HG02759 (cell line): ENCODE results near the gene RNF212.
"Not testable (repeated sequence)": the region's sequence is repeated elsewhere in the genome, so short reads cannot be mapped to it uniquely, and the experiment has no call there.

Experiments
- ATAC-seq: cut with Tn5 transposase; IDR thresholded peaks from one replicate; pipeline ENCODE4 v1.9.1; 2021; ENCODE audit warnings: mild to moderate bottlenecking, moderate library complexity; ENCODE audit not compliant: unreplicated experiment

Gene RNF212, protein sequence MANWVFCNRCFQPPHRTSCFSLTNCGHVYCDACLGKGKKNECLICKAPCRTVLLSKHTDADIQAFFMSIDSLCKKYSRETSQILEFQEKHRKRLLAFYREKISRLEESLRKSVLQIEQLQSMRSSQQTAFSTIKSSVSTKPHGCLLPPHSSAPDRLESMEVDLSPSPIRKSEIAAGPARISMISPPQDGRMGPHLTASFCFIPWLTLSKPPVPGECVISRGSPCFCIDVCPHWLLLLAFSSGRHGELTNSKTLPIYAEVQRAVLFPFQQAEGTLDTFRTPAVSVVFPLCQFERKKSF

DNA sequence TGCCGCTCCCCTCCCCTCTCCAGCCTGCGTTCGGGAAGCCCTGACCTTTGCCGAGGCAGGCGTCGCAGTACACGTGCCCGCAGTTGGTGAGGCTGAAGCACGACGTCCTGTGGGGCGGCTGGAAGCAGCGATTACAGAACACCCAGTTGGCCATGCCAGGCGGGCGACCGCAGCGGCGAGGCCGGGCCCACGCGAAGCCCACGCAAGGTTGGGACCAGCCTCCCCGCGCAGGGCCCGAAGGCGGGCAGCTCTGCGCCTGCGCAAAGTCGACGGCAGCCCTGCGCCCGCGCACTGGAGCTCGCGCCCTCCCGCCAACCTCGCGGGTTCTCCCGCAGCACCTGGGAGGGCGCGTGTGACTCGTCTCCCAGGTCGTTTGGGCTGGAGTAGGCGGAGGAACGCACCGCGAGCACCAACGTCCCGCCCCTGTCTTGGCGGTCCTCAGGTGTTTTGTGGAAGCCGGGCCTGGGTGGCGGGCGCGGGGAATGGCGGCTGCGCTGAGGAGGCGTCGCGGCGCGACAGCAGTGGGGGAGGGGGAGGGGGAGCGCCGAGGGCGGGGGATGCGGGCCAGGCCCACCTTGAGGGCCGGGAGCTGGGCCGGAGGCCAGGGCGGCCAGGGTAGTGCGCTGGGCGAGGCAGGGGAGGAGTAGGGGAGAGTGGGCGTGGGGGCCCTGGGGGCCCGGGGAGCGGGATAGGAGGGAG is at the start of gene RNF212:
TSS of gene RNF212 (minus strand) at position 254 of the 699 bp plus-strand sequence. CDS start at position 154, 100 bp downstream.
- ATAC-seq: no peak

- ATAC-seq: no peak
Measured at GRCh38 chr4:1160351-1160750, 47.0 kb upstream of the RNF212 start.

DNA sequence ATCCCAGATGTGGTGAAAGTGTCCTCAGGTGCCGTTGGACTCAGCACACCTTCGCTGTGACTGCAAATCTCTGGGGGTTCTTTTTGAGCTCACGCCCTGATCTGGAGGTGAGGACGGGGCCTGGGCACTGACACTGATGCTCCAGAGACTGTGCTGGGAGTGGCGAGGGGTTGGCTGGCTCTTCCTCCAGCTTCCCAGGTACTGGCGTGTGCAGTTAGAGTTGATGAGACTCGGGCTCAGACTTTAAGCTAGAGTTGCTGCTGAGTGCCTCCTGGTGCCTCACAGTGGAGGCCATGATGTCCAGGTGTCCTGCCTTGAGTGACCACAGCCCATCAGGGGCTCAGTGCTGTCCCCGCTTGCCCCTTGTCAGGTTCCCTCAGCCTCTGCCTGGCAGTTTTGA is 42.7 kb upstream of the RNF212 start:
- no peak for ATAC-seq

GRCh38 chr4:1155314-1155713 is 42.0 kb upstream of the RNF212 start:
- no peak for ATAC-seq

- no peak for ATAC-seq
Measured at GRCh38 chr4:1154523-1155182, 41.3 kb upstream of the RNF212 start.

GRCh38 chr4:1154126-1154522 is 40.8 kb upstream of the RNF212 start:
- ATAC-seq: no peak

- no peak for ATAC-seq
Measured at GRCh38 chr4:1153567-1154090, 40.3 kb upstream of the RNF212 start.

GRCh38 chr4:1152290-1152689 is 38.9 kb upstream of the RNF212 start:
- ATAC-seq: no peak

GRCh38 chr4:1151541-1151940 is 38.2 kb upstream of the RNF212 start:
- no peak for ATAC-seq

DNA sequence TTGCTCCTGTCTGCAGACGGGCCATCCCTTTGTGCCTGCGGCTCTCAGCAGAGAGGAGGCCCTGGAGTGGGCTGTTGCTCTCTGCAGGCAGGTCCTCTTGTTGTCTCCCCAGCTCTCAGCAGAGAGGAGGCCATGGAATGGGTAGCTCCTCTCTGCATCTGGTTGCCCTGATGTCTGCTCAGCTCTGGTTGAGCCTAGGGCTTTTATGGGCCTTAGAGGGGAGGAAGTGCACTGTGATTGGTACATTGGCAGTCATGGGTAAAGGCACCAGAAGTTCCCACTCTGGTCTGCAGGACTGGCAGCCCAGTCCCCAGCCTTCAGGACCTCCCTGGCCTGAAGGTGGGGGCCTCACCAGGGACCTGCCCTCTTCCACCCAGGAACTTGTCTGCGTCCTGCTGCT is 37.5 kb upstream of the RNF212 start:
- no peak for ATAC-seq

GRCh38 chr4:1139860-1140259 is 26.5 kb upstream of the RNF212 start:
- no peak for ATAC-seq

GRCh38 chr4:1137850-1138249 is 24.5 kb upstream of the RNF212 start:
- no peak for ATAC-seq

GRCh38 chr4:1137063-1137776 is 23.9 kb upstream of the RNF212 start:
- no peak for ATAC-seq

DNA sequence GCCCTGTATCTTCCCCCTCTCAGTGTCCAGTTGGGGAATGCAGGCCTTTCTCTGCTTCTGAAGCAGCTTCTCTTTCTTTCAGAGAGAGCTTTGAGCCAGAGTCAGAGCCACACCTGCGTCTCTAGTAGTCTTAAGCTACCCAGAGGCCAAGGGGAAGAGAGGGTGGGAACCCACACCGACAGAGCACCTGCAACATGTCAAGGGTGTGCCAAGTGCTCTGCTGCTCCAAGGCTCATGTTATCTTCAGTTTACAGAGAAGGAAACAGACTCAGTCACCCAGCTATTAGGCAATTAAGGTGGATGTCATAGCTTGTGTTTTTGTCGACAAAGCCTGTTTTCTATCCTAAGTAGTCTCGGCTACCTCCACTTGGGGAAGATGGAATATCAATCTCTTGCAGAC is 22.7 kb upstream of the RNF212 start:
- no peak for ATAC-seq

GRCh38 chr4:1133033-1133432 is 19.7 kb upstream of the RNF212 start:
- ATAC-seq: no peak

- peak; percentile 76 for ATAC-seq
Measured at GRCh38 chr4:1130316-1131186, 17.2 kb upstream of the RNF212 start.

GRCh38 chr4:1126506-1126905 is 13.1 kb upstream of the RNF212 start:
- ATAC-seq: no peak

DNA sequence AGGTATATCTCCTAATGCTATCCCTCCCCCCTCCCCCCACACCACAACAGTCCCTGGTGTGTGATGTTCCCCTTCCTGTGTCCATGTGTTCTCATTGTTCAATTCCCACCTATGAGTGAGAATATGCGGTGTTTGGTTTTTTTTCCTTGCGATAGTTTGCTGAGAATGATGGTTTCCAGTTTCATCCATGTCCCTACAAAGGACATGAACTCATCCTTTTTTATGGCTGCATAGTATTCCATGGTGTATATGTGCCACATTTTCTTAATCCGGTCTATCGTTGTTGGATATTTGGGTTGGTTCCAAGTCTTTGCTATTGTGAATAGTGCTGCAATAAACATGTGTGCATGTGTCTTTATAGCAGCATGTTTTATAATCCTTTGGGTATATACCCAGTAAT is 12.1 kb upstream of the RNF212 start:
- not testable (repeated sequence) for ATAC-seq

GRCh38 chr4:1124818-1125217 is 11.5 kb upstream of the RNF212 start:
- no peak for ATAC-seq

- ATAC-seq: no peak
Measured at GRCh38 chr4:1122505-1122904, 9.1 kb upstream of the RNF212 start.
